HG03064 (cell line): Measurements from ENCODE around the gene DUSP23.

ENCODE experiments used
- ATAC-seq: cut with Tn5 transposase; IDR thresholded peaks from one replicate; pipeline ENCODE4 v1.9.1; 2021; ENCODE audit warnings: low read depth; ENCODE audit not compliant: unreplicated experiment

Gene DUSP23

GRCh38 chr1:159783724-159784123 is 3.0 kb downstream of the DUSP23 start:
- no peak for ATAC-seq

- ATAC-seq = no peak
These were observed 5.7 kb downstream of the DUSP23 start for GRCh38 chr1:159786465-159786864.

GRCh38 chr1:159786966-159787365 is 6.2 kb downstream of the DUSP23 start:
- ATAC-seq = no peak

- ATAC-seq = no peak
These were observed 9.6 kb downstream of the DUSP23 start for GRCh38 chr1:159790237-159790917.

- ATAC-seq = no peak
These were observed 10.3 kb downstream of the DUSP23 start for GRCh38 chr1:159791031-159791430.

GRCh38 chr1:159791461-159791860 is 10.7 kb downstream of the DUSP23 start:
- no peak for ATAC-seq

- no peak for ATAC-seq
These were observed 14.8 kb downstream of the DUSP23 start for GRCh38 chr1:159795534-159795933.

GRCh38 chr1:159798893-159799292 is 18.1 kb downstream of the DUSP23 start:
- ATAC-seq = no peak

GRCh38 chr1:159799446-159799985 is 18.8 kb downstream of the DUSP23 start:
- no peak for ATAC-seq

- ATAC-seq = peak; percentile 79
These were observed 19.6 kb downstream of the DUSP23 start for GRCh38 chr1:159800177-159800930.

GRCh38 chr1:159802111-159802510 is 21.3 kb downstream of the DUSP23 start, which contains the start of gene FCRL6:
TSS of gene FCRL6 (plus strand) at chr1:159802360. CDS start at chr1:159802425, 65 bp downstream.
- ATAC-seq = no peak

- ATAC-seq = no peak
These were observed 23.4 kb downstream of the DUSP23 start for GRCh38 chr1:159803956-159804689.

GRCh38 chr1:159804924-159805323 is 24.2 kb downstream of the DUSP23 start:
- no peak for ATAC-seq

GRCh38 chr1:159815926-159816325 is 35.2 kb downstream of the DUSP23 start:
- ATAC-seq = no peak

GRCh38 chr1:159817276-159818041 is 36.7 kb downstream of the DUSP23 start:
- no peak for ATAC-seq

GRCh38 chr1:159821171-159821867 is 40.6 kb downstream of the DUSP23 start:
- no peak for ATAC-seq

GRCh38 chr1:159823406-159823805 is 42.6 kb downstream of the DUSP23 start:
- ATAC-seq = no peak

GRCh38 chr1:159825564-159825963 is 44.8 kb downstream of the DUSP23 start:
- no peak for ATAC-seq

- ATAC-seq = no peak
These were observed 45.8 kb downstream of the DUSP23 start, which contains the start of gene SLAMF8 for GRCh38 chr1:159826441-159827101. TSS of gene SLAMF8 (plus strand) at chr1:159826873. CDS start at chr1:159826899, 26 bp downstream.
